Cardiac muscle cell (in vitro differentiated cells and primary cell): ENCODE data around the gene TRAF2. TPM values are rescaled to one million over a fixed set of nuclear protein-coding genes. Genes with fewer than 3 reads are reported as not detected.

Experiments used
- DNase-seq, 2 donors: peaks; one replicate each; pipeline versions ENCODE4 v3.0.0 to v3.0.0-alpha.2; 2010 to 2017; ENCODE audit warnings: low read depth in 1 of 2, low spot score in 1 of 2
- H3K27ac ChIP-seq: fragments of 200-600 bp; sonication (generic); 2 replicates; pipeline ENCODE4 v1.5.1; 2016
- H3K27me3 ChIP-seq: fragments of 200-600 bp; sonication (generic); 2 replicates; pipeline ENCODE4 v1.6.0; 2016; ENCODE audit warnings: control low read depth
- H3K36me3 ChIP-seq: fragments of 200-600 bp; sonication (generic); 2 replicates; pipeline ENCODE4 v1.5.1; 2016; ENCODE audit warnings: control low read depth
- H3K4me1 ChIP-seq: fragments of 200-600 bp; sonication (generic); 2 replicates; pipeline ENCODE4 v1.8.1; 2017; ENCODE audit warnings: low read depth, mild to moderate bottlenecking, mixed run types
- H3K4me3 ChIP-seq: fragments of 200-600 bp; sonication (generic); 2 replicates; pipeline ENCODE4 v1.5.1; 2016; ENCODE audit warnings: mild to moderate bottlenecking
- H3K9me3 ChIP-seq: fragments of 200-600 bp; sonication (generic); 2 replicates; pipeline ENCODE4 v1.5.1; 2017; ENCODE audit warnings: low read depth, mild to moderate bottlenecking, control low read depth
- CTCF ChIP-seq: IDR thresholded peaks from 2 replicates; pipeline ENCODE4 v1.5.1; 2012; ENCODE audit warnings: low read depth, mild to moderate bottlenecking, low read length
- polyA plus RNA-seq: library from polyadenylated mRNA; unstranded; fragments of >200 nt; fragmentation: Nextera tagmentation; extraction: Ambion mirVana; gene quantifications from 2 replicates; pipeline ENCODE4 v1.2.1, GENCODE V29; 2016
- total RNA-seq: library from RNA; depleted of rRNA; stranded (reverse); fragments of >200 nt; gene quantifications from 2 replicates; pipeline ENCODE4 v1.2.3, GENCODE V29; 2016

Gene TRAF2
- total and polyA plus RNA-seq, 2 experiments from 2014 or later, result 25.6 to 37.2 TPM

DNA sequence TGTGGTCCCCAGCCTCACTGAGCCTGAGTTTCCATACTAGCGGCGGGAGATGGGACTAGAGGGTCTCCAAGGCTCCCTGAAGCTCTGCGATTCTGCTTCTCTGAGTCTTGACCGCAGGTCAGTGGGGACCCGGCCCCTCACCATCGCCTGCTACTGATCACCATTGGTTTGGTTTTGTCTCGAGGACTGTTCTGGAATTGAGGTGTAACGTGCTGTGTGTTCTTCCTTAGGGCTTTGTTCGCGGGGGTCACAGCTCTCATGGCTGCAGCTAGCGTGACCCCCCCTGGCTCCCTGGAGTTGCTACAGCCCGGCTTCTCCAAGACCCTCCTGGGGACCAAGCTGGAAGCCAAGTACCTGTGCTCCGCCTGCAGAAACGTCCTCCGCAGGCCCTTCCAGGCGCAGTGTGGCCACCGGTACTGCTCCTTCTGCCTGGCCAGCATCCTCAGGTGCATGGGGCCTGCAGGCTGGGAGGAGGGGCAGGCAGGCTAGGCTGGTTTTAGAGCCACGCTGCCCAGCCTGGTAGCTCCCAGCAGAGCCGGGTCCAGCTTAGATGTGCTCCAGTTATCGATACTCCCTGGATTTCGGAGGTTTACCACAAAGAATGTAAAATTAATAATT lies 12.3 kb downstream of the TRAF2 start:
- TF ChIP-seq CTCF, result no peak
- H3K27ac ChIP-seq, result no peak overlapping the region
- no peaks in the 10 kb centered on the region for H3K4me1 ChIP-seq
- no peak overlapping the region for H3K4me3 ChIP-seq
- H3K36me3 ChIP-seq, result peaks cover 13% of the 10 kb centered on the region
- no peaks in the 10 kb centered on the region for H3K27me3 ChIP-seq
- H3K9me3 ChIP-seq, result no peaks in the 10 kb centered on the region
- no peak for DNase-seq

DNA sequence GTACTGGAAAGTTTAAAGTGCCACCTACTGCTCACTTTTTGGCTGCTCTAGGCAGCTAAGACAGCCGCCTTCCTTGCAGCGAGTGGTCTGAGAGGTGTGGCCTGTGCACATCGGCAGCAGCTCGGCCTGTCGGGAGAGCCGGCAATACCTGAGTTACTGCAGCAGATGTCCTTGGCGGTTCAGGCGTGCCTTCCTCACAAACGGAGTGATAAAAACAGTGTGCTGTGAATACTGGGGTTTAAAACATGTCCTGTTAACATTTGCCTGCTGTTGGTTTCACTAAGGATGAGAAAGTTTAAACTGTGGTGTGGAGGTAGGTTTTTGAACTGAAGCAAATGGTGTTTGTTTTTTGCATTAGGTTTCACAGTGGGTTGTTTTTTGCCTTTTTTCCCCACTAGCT lies 12.9 kb downstream of the TRAF2 start:
- Histone ChIP-seq H3K4me3 (no peak overlapping the region), H3K36me3 (peaks cover 13% of the 10 kb centered on the region), H3K4me1 (no peaks in the 10 kb centered on the region), H3K27ac (peak overlapping the region; percentile 51), H3K9me3 (no peaks in the 10 kb centered on the region), H3K27me3 (no peaks in the 10 kb centered on the region)
- DNase-seq, result no peak
- no peak for TF ChIP-seq CTCF

DNA sequence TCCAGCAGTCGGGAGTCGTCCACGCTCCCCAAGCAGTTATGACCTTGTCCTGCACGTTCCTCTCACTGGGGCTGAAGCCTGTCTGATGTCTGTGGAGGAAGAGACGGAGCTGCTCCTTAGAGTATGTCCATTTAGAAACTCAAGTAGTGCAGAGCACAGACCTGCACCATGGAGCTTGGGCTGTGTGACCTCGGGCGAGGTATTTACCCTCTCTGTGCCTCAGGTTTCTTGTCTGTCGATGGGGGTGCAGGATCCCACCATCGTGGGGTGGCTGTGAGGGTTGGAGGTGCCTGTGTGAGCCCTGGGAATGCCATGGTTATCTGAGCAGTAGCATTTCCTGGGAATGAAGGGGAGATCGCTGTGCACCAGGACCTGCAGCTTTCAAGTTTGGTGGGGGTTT lies 14.2 kb downstream of the TRAF2 start:
- no peaks in the 10 kb centered on the region for H3K4me1 ChIP-seq
- H3K27me3 ChIP-seq, result no peaks in the 10 kb centered on the region
- peaks cover 13% of the 10 kb centered on the region for H3K36me3 ChIP-seq
- H3K4me3 ChIP-seq, result no peak overlapping the region
- no peak for TF ChIP-seq CTCF
- H3K9me3 ChIP-seq, result no peaks in the 10 kb centered on the region
- no peak overlapping the region for H3K27ac ChIP-seq
- DNase-seq, result no peak

DNA sequence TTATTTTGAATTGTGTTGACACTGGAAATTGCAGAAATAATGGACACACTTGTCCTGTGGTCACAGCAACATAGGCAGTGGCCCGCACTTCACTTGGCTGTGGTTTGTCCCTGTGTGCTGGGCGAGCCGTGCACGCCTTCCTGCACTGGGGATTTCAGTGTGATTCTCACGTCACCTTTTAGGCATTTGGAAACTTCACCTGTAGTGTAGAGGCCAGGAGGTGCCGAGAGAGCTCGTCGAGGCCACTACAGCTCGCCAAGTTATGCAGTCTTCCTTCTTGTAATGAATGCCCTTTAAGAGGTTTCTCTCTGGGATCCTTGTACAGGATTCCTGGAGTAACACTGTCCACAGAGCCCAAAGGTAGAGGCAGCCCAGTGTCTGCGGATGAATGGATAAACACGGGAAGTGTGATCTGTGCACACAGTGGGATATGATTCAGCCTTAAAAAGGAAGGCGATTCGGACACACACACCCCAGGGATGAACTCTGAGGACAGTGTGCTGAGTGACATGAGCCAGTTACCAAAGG lies 14.7 kb downstream of the TRAF2 start:
- Histone ChIP-seq H3K9me3 (no peaks in the 10 kb centered on the region), H3K27ac (peak overlapping the region; percentile 33), H3K4me1 (no peaks in the 10 kb centered on the region), H3K27me3 (no peaks in the 10 kb centered on the region), H3K36me3 (peaks cover 13% of the 10 kb centered on the region), H3K4me3 (no peak overlapping the region)
- TF ChIP-seq CTCF, result no peak
- DNase-seq, result no peak

GRCh38 chr9:136901516-136902258 lies 15.4 kb downstream of the TRAF2 start:
- Histone ChIP-seq H3K4me1 (no peaks in the 10 kb centered on the region), H3K36me3 (peaks cover 13% of the 10 kb centered on the region), H3K27ac (no peak overlapping the region), H3K9me3 (no peaks in the 10 kb centered on the region), H3K4me3 (no peak overlapping the region), H3K27me3 (no peaks in the 10 kb centered on the region)
- no peak for DNase-seq
- no peak for TF ChIP-seq CTCF
